Endothelial cell of umbilical vein (primary cell): ENCODE measurements around the gene ITIH3. TPM values are rescaled to one million over a fixed set of nuclear protein-coding genes. Genes with fewer than 3 reads are reported as not detected.

Source experiments
- BruUV-seq: library from RNA; stranded (reverse); fragments of 400-500 nt; replicated peaks from 2 replicates; lab custom pipeline; 2021; lab: Mats Ljungman, UMichigan
- CTCF ChIA-PET: fragments of 300-600, 350-600 bp; sonication (Branson Sonifier 250); formaldehyde crosslinking; loops from one replicate; lab custom pipeline; 2021; ENCODE audit warnings: antibody characterized with exemption, inconsistent platforms; lab: Charles Lee
- POLR2A ChIA-PET: fragments of 300-600, 350-600 bp; sonication (Branson Sonifier 250); formaldehyde crosslinking; loops from one replicate; lab custom pipeline; 2021; ENCODE audit warnings: antibody characterized with exemption, inconsistent platforms; lab: Charles Lee
- DNase-seq: peaks from one replicate; pipeline ENCODE4 v3.0.0-alpha.2; 2011; ENCODE audit warnings: low read depth, low spot score
- FAIRE-seq: peaks from 2 replicates; lab custom pipeline; 2011; peaks lifted over from hg19 to GRCh38; lab: Jason Lieb, UNC
- H2AFZ ChIP-seq: 2 replicates; pipeline ENCODE4 v1.6.0; 2012; ENCODE audit warnings: low read depth, low read length, control low read depth, inconsistent platforms
- H3K27ac ChIP-seq: 2 replicates; pipeline ENCODE4 v1.5.1; 2011; ENCODE audit warnings: low read depth, mild to moderate bottlenecking, control low read depth, low read length, moderate library complexity; ENCODE audit not compliant: insufficient read depth
- H3K27me3 ChIP-seq, 2 experiments: 2 replicates each; pipeline versions ENCODE4 v1.6.0 to v1.6.1; 2011; ENCODE audit warnings: low read length in 2 of 2, mixed read lengths in 1 of 2; ENCODE audit not compliant: control insufficient read depth in 2 of 2, insufficient read depth in 2 of 2
- H3K36me3 ChIP-seq, 2 experiments: 2 replicates in 1 of 2; 3 replicates in 1 of 2; pipeline ENCODE4 v1.5.1; 2011; ENCODE audit warnings: low read length in 2 of 2, mild to moderate bottlenecking in 1 of 2, moderate library complexity in 1 of 2; ENCODE audit not compliant: control insufficient read depth in 2 of 2, insufficient read depth in 2 of 2; ENCODE audit errors: extremely low read depth in 1 of 2
- H3K4me1 ChIP-seq: 3 replicates; pipeline ENCODE4 v1.5.1; 2011; ENCODE audit warnings: mild to moderate bottlenecking, low read length; ENCODE audit not compliant: control insufficient read depth, insufficient read depth; ENCODE audit errors: extremely low read depth
- H3K4me2 ChIP-seq: 2 replicates; pipeline ENCODE4 v1.6.1; 2011; ENCODE audit warnings: low read length, control low read depth, mixed read lengths; ENCODE audit not compliant: insufficient read depth
- H3K4me3 ChIP-seq, 3 experiments: fragments of 200-600 bp in 1 of 3; sonication (generic), shearing (Covaris generic) in 1 of 3; replicated peaks in 1 of 3; 2 replicates each; pipeline ENCODE4 v1.5.1; 2011 to 2016; ENCODE audit warnings: control low read depth in 3 of 3, low read length in 3 of 3, mild to moderate bottlenecking in 2 of 3, inconsistent platforms in 1 of 3, low read depth in 1 of 3, moderate library complexity in 1 of 3; ENCODE audit not compliant: insufficient read depth in 1 of 3
- H3K79me2 ChIP-seq: 2 replicates; pipeline ENCODE4 v1.6.0; 2012; ENCODE audit warnings: low read length, inconsistent platforms; ENCODE audit not compliant: control insufficient read depth, insufficient read depth
- H3K9ac ChIP-seq: replicated peaks from 2 replicates; pipeline ENCODE3; 2011; ENCODE audit warnings: low read length, control low read depth; ENCODE audit not compliant: insufficient read depth; ENCODE audit errors: extremely low read depth
- H3K9me1 ChIP-seq: replicated peaks from 3 replicates; pipeline ENCODE4 v1.6.0; 2011; ENCODE audit warnings: mild to moderate bottlenecking, low read length; ENCODE audit not compliant: control insufficient read depth, insufficient read depth; ENCODE audit errors: extremely low read depth
- H3K9me3 ChIP-seq: replicated peaks from 2 replicates; pipeline ENCODE4 v1.5.1; 2012; ENCODE audit warnings: low read length, inconsistent platforms; ENCODE audit not compliant: control insufficient read depth, insufficient read depth
- H4K20me1 ChIP-seq: replicated peaks from 2 replicates; pipeline ENCODE3; 2011; ENCODE audit warnings: mild to moderate bottlenecking, low read length; ENCODE audit not compliant: control insufficient read depth, insufficient read depth; ENCODE audit errors: extremely low read depth
- CTCF ChIP-seq, 2 donors: IDR thresholded peaks; 1 replicate in 1 of 2; 2 replicates in 1 of 2; pipeline ENCODE4 v1.5.1; 2011; ENCODE audit warnings: low read length in 2 of 2, mild to moderate bottlenecking in 2 of 2, moderate library complexity in 2 of 2, control low read depth in 1 of 2, inconsistent platforms in 1 of 2, low read depth in 1 of 2; ENCODE audit not compliant: insufficient read depth in 1 of 2; ENCODE audit errors: extremely low read depth in 1 of 2
- EZH2 ChIP-seq: IDR thresholded peaks from 2 replicates; pipeline ENCODE4 v1.6.1; 2012; ENCODE audit warnings: borderline replicate concordance, low read depth, mild to moderate bottlenecking, moderate library complexity, low read length, inconsistent platforms; ENCODE audit not compliant: severe bottlenecking
- FOS ChIP-seq: IDR thresholded peaks from 2 replicates; pipeline ENCODE4 v1.6.1; 2011; ENCODE audit warnings: mild to moderate bottlenecking, low read length, moderate library complexity, borderline replicate concordance; ENCODE audit not compliant: insufficient read depth
- GATA2 ChIP-seq: IDR thresholded peaks from 2 replicates; pipeline ENCODE4 v1.7.0; 2011; ENCODE audit warnings: low read depth, mild to moderate bottlenecking, moderate library complexity, mixed read lengths, low read length; ENCODE audit not compliant: insufficient read length, insufficient read depth
- JUN ChIP-seq: IDR thresholded peaks from 2 replicates; pipeline ENCODE4 v1.6.1; 2011; ENCODE audit warnings: borderline replicate concordance, low read depth; ENCODE audit not compliant: insufficient read length, insufficient read depth
- MAX ChIP-seq: IDR thresholded peaks from 2 replicates; pipeline ENCODE4 v1.6.1; 2011; ENCODE audit not compliant: insufficient read depth, insufficient read length
- MYC ChIP-seq: IDR thresholded peaks from one replicate; pipeline ENCODE4 v1.6.1; 2011; ENCODE audit warnings: mild to moderate bottlenecking, low read depth, low read length
- POLR2A ChIP-seq: IDR thresholded peaks from 2 replicates; pipeline ENCODE4 v1.6.1; 2012; ENCODE audit warnings: low read depth, mild to moderate bottlenecking, control low read depth, low read length
- POLR2AphosphoS5 ChIP-seq: IDR thresholded peaks from 2 replicates; pipeline ENCODE4 v1.6.1; 2012; ENCODE audit warnings: low read depth, mild to moderate bottlenecking, control low read depth, low read length, moderate library complexity; ENCODE audit not compliant: insufficient read depth
- dilution Hi-C: fragments of 300-500 bp; cut with MboI; formaldehyde crosslinking; loops from one replicate; pipeline ENCODE4 v1.15.0; 2019; ENCODE audit warnings: low sequenced_read_pairs; ENCODE audit not compliant: extremely low pct_ligation_motif_present
- intact Hi-C: fragments of 100-400 bp; cut with micrococcal nuclease; formaldehyde crosslinking; loops from one replicate; pipeline ENCODE4 v1.10.0; 2022
- polyA plus RNA-seq, 4 experiments: library from polyadenylated mRNA; depleted of rRNA in 3 of 4; stranded (reverse) in 3 of 4; unstranded in 1 of 4; fragments of >200 nt; gene quantifications; 2 replicates each; pipeline versions ENCODE4 v1.2.1 to v1.2.3, GENCODE V29; 2011 to 2012; ENCODE audit warnings: missing spikeins in 1 of 4
- total RNA-seq: library from RNA; stranded (reverse); gene quantifications from 2 replicates; pipeline ENCODE4 v1.2.3, GENCODE V29; 2021

ITIH3 gene
- total and polyA plus RNA-seq, 2 donors (not counting 3 experiments of a cell fraction or from before 2014, with no cell fraction given) = not detected

- FAIRE-seq (no peak), DNase-seq (no peak)
- Histone ChIP-seq H3K9ac (no peak overlapping the region), H3K36me3 (peaks cover 0 to 2% of the 10 kb centered on the region in 2 experiments), H3K4me1 (peaks cover 6% of the 10 kb centered on the region), H3K27ac (no peak overlapping the region), H3K27me3 (no peaks in the 10 kb centered on the region), H3K9me3 (no peaks in the 10 kb centered on the region), H4K20me1 (no peaks in the 10 kb centered on the region), H3K4me3 (no peak overlapping the region), H2AFZ (no peak overlapping the region), H3K9me1 (no peaks in the 10 kb centered on the region), H3K79me2 (no peaks in the 10 kb centered on the region), H3K4me2 (no peak overlapping the region)
- ChIA-PET CTCF (interaction anchor here (1.4 to 2.8 kb wide), 3 partner anchors 10 to 37 kb away, joined by 3 to 10 read pairs (median 8); no protein-coding TSS in a partner anchor), POLR2A (no interaction called here)
- dilution Hi-C loops = no loop called here
- TF ChIP-seq MAX = no peak
- TF ChIP-seq FOS = no peak
- no peak for TF ChIP-seq GATA2
- TF ChIP-seq POLR2AphosphoS5 = no peak
- TF ChIP-seq MYC = no peak
- TF ChIP-seq EZH2 = no peak
- no peak for TF ChIP-seq CTCF (IDR thresholded peaks at IDR 0.05; ENCODE audit: extremely low read depth in 1 of 2, insufficient read depth in 1 of 2, low read depth in 1 of 2, low read length in 2 of 2)
- no peak for TF ChIP-seq POLR2A
- TF ChIP-seq JUN = no peak
- BruUV-seq = no TSS peak
- intact Hi-C loops = no loop called here
Measured at GRCh38 chr3:52835766-52836470, 41.3 kb downstream of the ITIH3 start.
